Stimulated activated CD8-positive, alpha-beta memory T cell treated with anti-CD3 and anti-CD28 coated beads, Interleukin-15, amount 100 ng/mL, for 24 hours (primary cell): Measurements from ENCODE around the gene SLC17A8.
"Not testable (repeated sequence)": the region's sequence is repeated elsewhere in the genome, so short reads cannot be mapped to it uniquely, and the experiment has no call there.

Experiments used
- DNase-seq: peaks from one replicate; pipeline ENCODE4 v3.0.0-alpha.2; 2020; ENCODE audit warnings: low read depth

Gene SLC17A8

GRCh38 chr12:100356644-100357223, at the start of gene SLC17A8:
TSS of gene SLC17A8 (plus strand) at chr12:100357074. CDS start at chr12:100357392, 318 bp downstream.
- no peak for DNase-seq

- not testable (repeated sequence) for DNase-seq
Measured at GRCh38 chr12:100308138-100308537, 48.7 kb upstream of the SLC17A8 start.

GRCh38 chr12:100311317-100311716, 45.6 kb upstream of the SLC17A8 start:
- DNase-seq = no peak

GRCh38 chr12:100317371-100317770, 39.5 kb upstream of the SLC17A8 start:
- no peak for DNase-seq

- DNase-seq = no peak
Measured at GRCh38 chr12:100324498-100324897, 32.4 kb upstream of the SLC17A8 start.

GRCh38 chr12:100326208-100326607, 30.7 kb upstream of the SLC17A8 start:
- no peak for DNase-seq

GRCh38 chr12:100329800-100330199, 27.1 kb upstream of the SLC17A8 start:
- no peak for DNase-seq

GRCh38 chr12:100331871-100332270, 25.0 kb upstream of the SLC17A8 start:
- no peak for DNase-seq

GRCh38 chr12:100332852-100333251, 24.0 kb upstream of the SLC17A8 start:
- no peak for DNase-seq

- no peak for DNase-seq
Measured at GRCh38 chr12:100337299-100337698, 19.6 kb upstream of the SLC17A8 start.

- DNase-seq = no peak
Measured at GRCh38 chr12:100337727-100338126, 19.1 kb upstream of the SLC17A8 start.

GRCh38 chr12:100339071-100339470, 17.8 kb upstream of the SLC17A8 start:
- no peak for DNase-seq

GRCh38 chr12:100342897-100343296, 14.0 kb upstream of the SLC17A8 start:
- not testable (repeated sequence) for DNase-seq

GRCh38 chr12:100344351-100344750, 12.5 kb upstream of the SLC17A8 start:
- DNase-seq = not testable (repeated sequence)

GRCh38 chr12:100345020-100345767, 11.7 kb upstream of the SLC17A8 start:
- no peak for DNase-seq

GRCh38 chr12:100346660-100347059, 10.2 kb upstream of the SLC17A8 start:
- DNase-seq = no peak

GRCh38 chr12:100348657-100349454, 8.0 kb upstream of the SLC17A8 start:
- DNase-seq = no peak

- DNase-seq = no peak
Measured at GRCh38 chr12:100359248-100359647, 2.4 kb downstream of the SLC17A8 start.

GRCh38 chr12:100359822-100360221, 2.9 kb downstream of the SLC17A8 start:
- no peak for DNase-seq

- no peak for DNase-seq
Measured at GRCh38 chr12:100360450-100360849, 3.6 kb downstream of the SLC17A8 start.

GRCh38 chr12:100364324-100364723, 7.5 kb downstream of the SLC17A8 start:
- DNase-seq = no peak

- no peak for DNase-seq
Measured at GRCh38 chr12:100365411-100365810, 8.5 kb downstream of the SLC17A8 start.

GRCh38 chr12:100368066-100368465, 11.2 kb downstream of the SLC17A8 start:
- no peak for DNase-seq
